Activated naive CD4-positive, alpha-beta T cell treated with anti-CD3 and anti-CD28 coated beads, Interleukin-2, amount 10 ng/mL, durations not matched to agents 7 days and 5 days (primary cell): ENCODE measurements around the gene NOL4L.

Source experiments
- CTCF ChIA-PET: fragments of 350-600 bp; sonication (Branson Sonifier 250); formaldehyde crosslinking; loops from one replicate; lab custom pipeline; 2021; ENCODE audit warnings: antibody characterized with exemption; lab: Charles Lee
- DNase-seq: peaks from one replicate; pipeline ENCODE4 v3.0.0-alpha.2; 2020
- H3K27ac Mint-ChIP-seq: one replicate; pipeline ENCODE4 v1.8.0; 2021; ENCODE audit warnings: mild to moderate bottlenecking, moderate library complexity, mixed read lengths
- H3K27me3 Mint-ChIP-seq: one replicate; pipeline ENCODE4 v1.8.0; 2021; ENCODE audit warnings: mild to moderate bottlenecking, mixed read lengths
- H3K36me3 Mint-ChIP-seq: one replicate; pipeline ENCODE4 v1.8.0; 2021; ENCODE audit warnings: mixed read lengths
- H3K4me1 Mint-ChIP-seq: one replicate; pipeline ENCODE4 v1.8.0; 2021; ENCODE audit warnings: mixed read lengths
- H3K4me3 Mint-ChIP-seq: one replicate; pipeline ENCODE4 v1.8.0; 2021; ENCODE audit warnings: mild to moderate bottlenecking, moderate library complexity, mixed read lengths
- H3K9me3 Mint-ChIP-seq: one replicate; pipeline ENCODE4 v1.8.0; 2021; ENCODE audit warnings: mixed read lengths

NOL4L gene

GRCh38 chr20:32449057-32449889 lies 135.9 kb downstream of the NOL4L start:
- no peak overlapping the region for H3K4me3 Mint-ChIP-seq
- H3K36me3 Mint-ChIP-seq = peaks cover 27% of the 10 kb centered on the region
- no peaks in the 10 kb centered on the region for H3K27me3 Mint-ChIP-seq
- H3K27ac Mint-ChIP-seq = peak overlapping the region; percentile 76
- CTCF ChIA-PET = no interaction called here
- DNase-seq = no peak
- H3K4me1 Mint-ChIP-seq = peaks cover 3% of the 10 kb centered on the region
- H3K9me3 Mint-ChIP-seq = no peaks in the 10 kb centered on the region

GRCh38 chr20:32448306-32449056 lies 136.7 kb downstream of the NOL4L start:
- no peaks in the 10 kb centered on the region for H3K9me3 Mint-ChIP-seq
- DNase-seq = no peak
- CTCF ChIA-PET = no interaction called here
- H3K4me3 Mint-ChIP-seq = no peak overlapping the region
- no peak overlapping the region for H3K27ac Mint-ChIP-seq
- peaks cover 3% of the 10 kb centered on the region for H3K4me1 Mint-ChIP-seq
- no peaks in the 10 kb centered on the region for H3K27me3 Mint-ChIP-seq
- peaks cover 30% of the 10 kb centered on the region for H3K36me3 Mint-ChIP-seq

DNA sequence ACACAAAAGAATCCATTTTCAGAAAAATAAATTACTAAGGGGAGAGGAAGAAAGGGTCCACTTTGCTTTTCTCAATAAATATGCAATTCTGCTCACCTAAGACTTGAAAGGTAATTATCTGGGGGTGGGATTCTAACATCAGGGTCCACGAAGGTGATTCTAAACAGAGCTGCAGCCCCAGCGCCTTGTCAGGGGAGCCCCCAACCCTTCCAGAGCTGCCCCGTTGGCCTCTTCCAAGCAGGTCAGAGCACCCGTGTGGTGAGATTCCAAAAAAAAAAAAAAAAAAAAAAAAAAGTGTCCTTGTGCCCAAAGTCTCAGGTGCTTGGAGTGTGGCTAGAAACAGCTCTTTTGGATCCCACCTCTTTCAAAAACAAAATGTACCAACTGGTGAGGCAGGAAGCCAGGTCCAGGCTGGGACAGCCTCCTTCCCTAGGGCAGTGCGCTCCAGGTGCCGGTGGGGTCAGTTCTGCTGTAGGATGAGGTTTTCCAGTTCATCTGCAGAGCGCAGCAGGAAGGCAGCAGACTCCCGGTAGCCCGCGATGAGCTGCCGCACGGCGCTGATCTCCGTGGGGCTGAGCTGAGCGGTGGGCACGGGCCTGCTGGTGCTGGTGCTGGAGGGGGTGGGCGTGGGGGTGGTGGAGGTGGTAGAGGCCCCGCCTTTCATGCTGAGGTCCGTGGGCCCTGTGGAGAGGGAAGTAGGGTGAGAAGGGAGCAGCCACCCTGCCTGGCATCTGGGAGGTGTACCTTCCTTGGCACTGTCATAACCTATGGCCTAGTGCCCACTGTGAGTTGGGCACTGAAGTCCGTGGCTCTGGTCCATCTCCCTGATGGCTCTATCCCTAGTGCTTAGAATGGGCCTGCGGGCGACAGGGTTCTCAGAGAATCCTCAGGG lies 137.8 kb downstream of the NOL4L start:
- DNase-seq = no peak
- Mint-ChIP-seq H3K27ac (peak overlapping the region; percentile 5), H3K27me3 (no peaks in the 10 kb centered on the region), H3K4me1 (peaks cover 3% of the 10 kb centered on the region), H3K9me3 (no peaks in the 10 kb centered on the region), H3K36me3 (peaks cover 32% of the 10 kb centered on the region), H3K4me3 (no peak overlapping the region)
- CTCF ChIA-PET = no interaction called here

- CTCF ChIA-PET = no interaction called here
- Mint-ChIP-seq H3K27me3 (no peaks in the 10 kb centered on the region), H3K4me1 (peaks cover 3% of the 10 kb centered on the region), H3K9me3 (no peaks in the 10 kb centered on the region), H3K4me3 (no peak overlapping the region), H3K27ac (no peak overlapping the region), H3K36me3 (peaks cover 37% of the 10 kb centered on the region)
- DNase-seq = no peak
These were observed 138.6 kb downstream of the NOL4L start for GRCh38 chr20:32446301-32447100.

DNA sequence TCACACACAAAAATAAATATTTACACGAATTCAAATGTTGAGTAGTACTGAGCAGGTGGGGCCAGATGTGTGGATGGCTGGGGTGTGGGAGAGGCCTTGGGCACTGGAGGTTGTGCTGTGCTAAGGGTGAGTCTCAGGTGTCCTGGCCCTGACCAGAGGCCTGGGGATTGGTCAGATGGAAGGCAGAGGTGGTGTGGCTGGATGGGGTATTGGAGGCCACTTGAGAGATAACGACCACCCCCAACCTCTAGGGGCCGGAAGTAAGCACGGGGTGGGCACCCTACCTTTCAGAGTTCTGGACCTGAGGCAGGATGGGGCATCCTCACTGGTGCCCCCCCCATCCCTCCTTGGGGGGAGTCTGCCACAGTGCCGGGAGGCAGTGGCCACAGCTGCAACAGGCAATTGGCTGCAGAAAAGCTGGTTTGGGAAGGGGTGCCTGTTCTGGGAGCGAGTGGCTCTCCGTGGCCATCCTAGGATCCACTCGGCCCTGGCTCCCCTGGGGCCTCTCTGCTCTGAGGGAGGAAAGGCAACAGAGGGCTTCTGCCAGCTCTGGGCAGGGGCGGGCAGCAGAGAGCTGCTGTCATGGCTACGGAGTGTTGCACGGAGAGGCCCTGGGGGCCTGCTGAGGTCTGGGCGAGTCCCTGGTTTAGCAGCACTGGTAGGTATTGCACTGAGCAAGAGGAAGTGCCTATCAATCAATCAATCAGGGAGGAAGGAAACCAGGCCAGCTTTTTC lies 139.4 kb downstream of the NOL4L start:
- peaks cover 3% of the 10 kb centered on the region for H3K4me1 Mint-ChIP-seq
- no peak for DNase-seq
- H3K27ac Mint-ChIP-seq = peak overlapping the region; percentile 46
- no peaks in the 10 kb centered on the region for H3K27me3 Mint-ChIP-seq
- no peaks in the 10 kb centered on the region for H3K9me3 Mint-ChIP-seq
- no peak overlapping the region for H3K4me3 Mint-ChIP-seq
- H3K36me3 Mint-ChIP-seq = peaks cover 43% of the 10 kb centered on the region
- CTCF ChIA-PET = no interaction called here

- H3K4me1 Mint-ChIP-seq = peaks cover 3% of the 10 kb centered on the region
- no peaks in the 10 kb centered on the region for H3K9me3 Mint-ChIP-seq
- CTCF ChIA-PET = interaction anchor here (0.7 kb wide), 1 partner anchor 12 kb away, joined by 3 read pairs; no protein-coding TSS in a partner anchor
- no peak overlapping the region for H3K4me3 Mint-ChIP-seq
- peaks cover 48% of the 10 kb centered on the region for H3K36me3 Mint-ChIP-seq
- no peaks in the 10 kb centered on the region for H3K27me3 Mint-ChIP-seq
- peak overlapping the region; percentile 42 for H3K27ac Mint-ChIP-seq
- DNase-seq = peak; percentile 14
These were observed 140.5 kb downstream of the NOL4L start for GRCh38 chr20:32444474-32445220.

GRCh38 chr20:32443386-32443974 lies 141.7 kb downstream of the NOL4L start:
- H3K9me3 Mint-ChIP-seq = no peaks in the 10 kb centered on the region
- CTCF ChIA-PET = interaction anchor here (1.3 kb wide), 1 partner anchor 79 kb away, joined by 3 read pairs; no protein-coding TSS in a partner anchor
- H3K27me3 Mint-ChIP-seq = no peaks in the 10 kb centered on the region
- DNase-seq = peak; percentile 14
- no peak overlapping the region for H3K4me3 Mint-ChIP-seq
- H3K27ac Mint-ChIP-seq = peak overlapping the region; percentile 75
- peaks cover 51% of the 10 kb centered on the region for H3K36me3 Mint-ChIP-seq
- peaks cover 3% of the 10 kb centered on the region for H3K4me1 Mint-ChIP-seq

GRCh38 chr20:32442630-32443373 lies 142.3 kb downstream of the NOL4L start:
- H3K9me3 Mint-ChIP-seq = no peaks in the 10 kb centered on the region

DNA sequence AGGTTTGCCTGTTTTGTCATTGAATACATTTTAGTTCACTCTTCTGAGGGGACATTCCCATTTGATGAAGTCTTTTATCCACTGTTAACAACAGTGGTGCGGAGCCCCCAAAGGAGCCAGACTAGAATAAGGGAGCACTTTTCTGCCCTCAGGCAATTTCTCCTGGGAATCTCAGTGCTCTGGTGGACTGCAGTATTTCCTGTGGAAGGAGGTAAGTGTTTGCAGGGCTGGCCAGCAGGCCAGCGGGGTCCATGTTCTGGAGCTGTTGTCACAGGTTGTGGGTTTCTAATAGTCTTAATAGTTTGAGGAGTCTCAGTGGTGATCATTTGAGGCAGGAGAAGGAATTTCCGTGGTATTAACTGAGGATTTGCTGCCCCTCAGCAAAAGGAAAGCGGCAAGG lies 143.5 kb downstream of the NOL4L start:
- DNase-seq = peak; percentile 8
- H3K4me1 Mint-ChIP-seq = peaks cover 3% of the 10 kb centered on the region
- peaks cover 57% of the 10 kb centered on the region for H3K36me3 Mint-ChIP-seq
- no peak overlapping the region for H3K4me3 Mint-ChIP-seq
- H3K27me3 Mint-ChIP-seq = no peaks in the 10 kb centered on the region
- no peaks in the 10 kb centered on the region for H3K9me3 Mint-ChIP-seq
- no peak overlapping the region for H3K27ac Mint-ChIP-seq
- CTCF ChIA-PET = interaction anchor here (0.6 kb wide), 1 partner anchor 32 kb away, joined by 3 read pairs; no protein-coding TSS in a partner anchor

More at GRCh38 chr20:32442630-32443373, 142.3 kb downstream of the NOL4L start:
- Mint-ChIP-seq H3K4me3 (no peak overlapping the region), H3K27ac (no peak overlapping the region), H3K4me1 (peaks cover 3% of the 10 kb centered on the region), H3K27me3 (no peaks in the 10 kb centered on the region), H3K36me3 (peaks cover 54% of the 10 kb centered on the region)
- peak; percentile 16 for DNase-seq
- CTCF ChIA-PET = interaction anchor here (1.3 kb wide), 1 partner anchor 80 kb away, joined by 3 read pairs; no protein-coding TSS in a partner anchor

- no peak overlapping the region for H3K4me3 Mint-ChIP-seq
- CTCF ChIA-PET = interaction anchor here (0.6 kb wide), 1 partner anchor 32 kb away, joined by 3 read pairs; no protein-coding TSS in a partner anchor
These were observed 144.4 kb downstream of the NOL4L start for GRCh38 chr20:32440758-32441078.

GRCh38 chr20:32440069-32440757 lies 144.9 kb downstream of the NOL4L start:
- Mint-ChIP-seq H3K4me3 (no peak overlapping the region), H3K27me3 (no peaks in the 10 kb centered on the region), H3K36me3 (peaks cover 58% of the 10 kb centered on the region), H3K9me3 (no peaks in the 10 kb centered on the region), H3K4me1 (no peaks in the 10 kb centered on the region), H3K27ac (peak overlapping the region; percentile 60)
- no peak for DNase-seq
- CTCF ChIA-PET = no interaction called here

More at GRCh38 chr20:32440758-32441078, 144.4 kb downstream of the NOL4L start:
- Mint-ChIP-seq H3K36me3 (peaks cover 61% of the 10 kb centered on the region), H3K27me3 (no peaks in the 10 kb centered on the region), H3K27ac (no peak overlapping the region), H3K4me1 (peaks cover 3% of the 10 kb centered on the region), H3K9me3 (no peaks in the 10 kb centered on the region)
- DNase-seq = no peak
